ENCODE data around the gene PKHD1.

GRCh38 chr6:51949526-51949925, 137.9 kb downstream of the PKHD1 start:
- TF ChIP-seq, protein P1, sequence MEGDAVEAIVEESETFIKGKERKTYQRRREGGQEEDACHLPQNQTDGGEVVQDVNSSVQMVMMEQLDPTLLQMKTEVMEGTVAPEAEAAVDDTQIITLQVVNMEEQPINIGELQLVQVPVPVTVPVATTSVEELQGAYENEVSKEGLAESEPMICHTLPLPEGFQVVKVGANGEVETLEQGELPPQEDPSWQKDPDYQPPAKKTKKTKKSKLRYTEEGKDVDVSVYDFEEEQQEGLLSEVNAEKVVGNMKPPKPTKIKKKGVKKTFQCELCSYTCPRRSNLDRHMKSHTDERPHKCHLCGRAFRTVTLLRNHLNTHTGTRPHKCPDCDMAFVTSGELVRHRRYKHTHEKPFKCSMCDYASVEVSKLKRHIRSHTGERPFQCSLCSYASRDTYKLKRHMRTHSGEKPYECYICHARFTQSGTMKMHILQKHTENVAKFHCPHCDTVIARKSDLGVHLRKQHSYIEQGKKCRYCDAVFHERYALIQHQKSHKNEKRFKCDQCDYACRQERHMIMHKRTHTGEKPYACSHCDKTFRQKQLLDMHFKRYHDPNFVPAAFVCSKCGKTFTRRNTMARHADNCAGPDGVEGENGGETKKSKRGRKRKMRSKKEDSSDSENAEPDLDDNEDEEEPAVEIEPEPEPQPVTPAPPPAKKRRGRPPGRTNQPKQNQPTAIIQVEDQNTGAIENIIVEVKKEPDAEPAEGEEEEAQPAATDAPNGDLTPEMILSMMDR (IDR thresholded peaks at IDR 0.05; ENCODE audit: low read length), result no peak
- TF ChIP-seq EZH2 (IDR thresholded peaks at IDR 0.05; ENCODE audit: borderline replicate concordance, low read length), result no peak

All from OCI-LY1 (cell line).